T-cell (primary cell): Measurements from ENCODE around the gene CD164. TPM values are rescaled to one million over a fixed set of nuclear protein-coding genes. Genes with fewer than 3 reads are reported as not detected.

Source experiments
- ATAC-seq, 4 experiments: fragments of 200-7000 bp in 3 of 4; fragments of 150-1000 bp in 1 of 4; cut with Tn5 transposase; replicated peaks in 1 of 4; 1 replicate in 3 of 4; 2 replicates in 1 of 4; pipeline ENCODE4 v1.10.0; 2021; ENCODE audit warnings: moderate library complexity in 3 of 4, mild to moderate bottlenecking in 2 of 4, moderate number of reproducible peaks in 1 of 4
- CTCF ChIA-PET, 2 donors: fragments of 300-600 bp; sonication (Branson Sonifier 250); formaldehyde crosslinking; loops; one replicate each; lab custom pipeline; 2022; ENCODE audit warnings: antibody characterized with exemption in 2 of 2; lab: Charles Lee
- POLR2A ChIA-PET, 2 donors: fragments of 300-600 bp; sonication (Branson Sonifier 250); formaldehyde crosslinking; loops; one replicate each; lab custom pipeline; 2022; ENCODE audit warnings: antibody characterized with exemption in 2 of 2; lab: Charles Lee
- DNase-seq, 35 experiments: peaks; one replicate each; pipeline versions ENCODE4 v3.0.0 to v3.0.0-alpha.2; 2013 to 2023
- H3K27ac ChIP-seq: one replicate; pipeline ENCODE4 v1.5.1; 2013; ENCODE audit warnings: low read length
- H3K27me3 ChIP-seq, 2 experiments: replicated peaks in 1 of 2; 1 replicate in 1 of 2; 2 replicates in 1 of 2; pipeline versions ENCODE4 v1.6.1 to v1.7.0; 2013; ENCODE audit warnings: low read length in 1 of 2, mixed read lengths in 1 of 2; ENCODE audit not compliant: control insufficient read depth in 2 of 2, insufficient read depth in 2 of 2; ENCODE audit errors: extremely low read depth in 1 of 2
- H3K36me3 ChIP-seq, 2 donors: 1 replicate in 1 of 2; 2 replicates in 1 of 2; pipeline versions ENCODE4 v1.6.1 to v1.7.0; 2013; ENCODE audit warnings: low read length in 1 of 2; ENCODE audit not compliant: control insufficient read depth in 2 of 2, insufficient read depth in 1 of 2; ENCODE audit errors: extremely low read depth in 1 of 2
- H3K4me1 ChIP-seq, 2 experiments: 1 replicate in 1 of 2; 2 replicates in 1 of 2; pipeline versions ENCODE4 v1.6.1 to v1.7.0; 2013; ENCODE audit warnings: low read length in 2 of 2, mixed read lengths in 1 of 2; ENCODE audit not compliant: insufficient read depth in 2 of 2, control insufficient read depth in 1 of 2; ENCODE audit errors: extremely low read depth in 1 of 2
- H3K4me3 ChIP-seq, 2 donors: 1 replicate in 1 of 2; 2 replicates in 1 of 2; pipeline versions ENCODE4 v1.5.1 to v1.7.0; 2013; ENCODE audit warnings: mild to moderate bottlenecking in 2 of 2, low read length in 1 of 2, moderate library complexity in 1 of 2; ENCODE audit not compliant: control insufficient read depth in 1 of 2; ENCODE audit errors: extremely low read depth in 1 of 2
- H3K9me3 ChIP-seq: 2 replicates; pipeline ENCODE4 v1.7.0; 2013
- H3K27ac Mint-ChIP-seq, 2 donors: one replicate each; pipeline ENCODE4 v1.8.0; 2020 to 2021; ENCODE audit warnings: mild to moderate bottlenecking in 2 of 2, mixed read lengths in 2 of 2
- H3K27me3 Mint-ChIP-seq, 2 donors: one replicate each; pipeline ENCODE4 v1.8.0; 2021 to 2022; ENCODE audit warnings: mixed read lengths in 2 of 2
- H3K36me3 Mint-ChIP-seq: one replicate; pipeline ENCODE4 v1.8.0; 2021; ENCODE audit warnings: mixed read lengths
- H3K4me1 Mint-ChIP-seq, 3 donors: one replicate each; pipeline ENCODE4 v1.8.0; 2020 to 2022; ENCODE audit warnings: mixed read lengths in 3 of 3, mild to moderate bottlenecking in 1 of 3
- H3K4me3 Mint-ChIP-seq, 3 donors: one replicate each; pipeline ENCODE4 v1.8.0; 2020 to 2022; ENCODE audit warnings: mild to moderate bottlenecking in 3 of 3, mixed read lengths in 3 of 3, moderate library complexity in 3 of 3
- H3K9me3 Mint-ChIP-seq, 3 donors: one replicate each; pipeline ENCODE4 v1.8.0; 2020 to 2022; ENCODE audit warnings: mixed read lengths in 3 of 3
- WGBS: methylation state at CpG from one replicate; pipeline ENCODE4 v1.1.5; 2013; ENCODE audit warnings: missing lambda C conversion rate; ENCODE audit not compliant: insufficient coverage; 5-methylcytosine and 5-hydroxymethylcytosine counted together
- total RNA-seq, 35 experiments: library from RNA in 6 of 35; stranded (reverse) in 6 of 35; fragments of 120-200 nt in 1 of 35; gene quantifications; one replicate each; pipeline versions ENCODE4 v1.2.1 to v1.2.4 and lab custom pipeline; 2013 to 2026

The CD164 gene
- total RNA-seq, 5 donors from 2014 or later (not counting 1 experiment from before 2014, with no cell fraction given) = 194 to 212 (median 201) TPM

DNA sequence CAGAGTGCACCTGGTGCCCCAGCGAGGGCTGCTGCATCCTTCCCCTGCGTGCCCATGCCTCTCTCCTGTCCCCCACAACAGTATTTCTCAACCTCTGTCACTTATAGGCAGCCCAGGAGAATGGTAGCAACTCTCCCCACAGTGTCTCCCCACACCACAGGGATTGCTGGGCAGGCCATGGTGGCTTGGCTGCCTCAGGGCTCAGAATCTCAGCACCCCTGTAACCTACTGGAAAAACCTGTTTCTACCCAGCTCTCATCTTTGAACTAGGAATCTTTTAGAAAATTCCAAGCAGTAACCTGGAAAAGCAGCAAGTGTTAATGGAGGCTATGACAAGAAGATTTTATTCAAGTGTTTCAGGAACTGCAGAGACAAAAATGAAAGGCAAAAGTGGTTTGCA, 38.0 kb downstream of the CD164 start:
- ATAC-seq (no peak), DNase-seq (no peak)
- H3K27ac Mint-ChIP-seq = no peak overlapping the region
- POLR2A ChIA-PET = no interaction called here
- WGBS = 100% methylated on average over 2 of the region's 2 CpGs
- H3K4me3 ChIP-seq = no peak overlapping the region
- H3K4me3 Mint-ChIP-seq = no peak overlapping the region
- CTCF ChIA-PET = interaction anchor here in 1 of 2 donors (0.6 kb wide), 1 partner anchor 130 kb away, joined by 3 read pairs; no protein-coding TSS in a partner anchor
- H3K9me3 ChIP-seq = no peaks in the 10 kb centered on the region
- no peaks in the 10 kb centered on the region for H3K36me3 ChIP-seq
- H3K27me3 Mint-ChIP-seq = no peaks in the 10 kb centered on the region
- peaks cover 10% of the 10 kb centered on the region for H3K36me3 Mint-ChIP-seq
- peaks cover 0 to 1% (median 0%) of the 10 kb centered on the region in 3 donors for H3K4me1 Mint-ChIP-seq
- H3K27ac ChIP-seq = no peak overlapping the region
- H3K4me1 ChIP-seq = no peaks in the 10 kb centered on the region
- H3K27me3 ChIP-seq = no peaks in the 10 kb centered on the region
- no peaks in the 10 kb centered on the region for H3K9me3 Mint-ChIP-seq

DNA sequence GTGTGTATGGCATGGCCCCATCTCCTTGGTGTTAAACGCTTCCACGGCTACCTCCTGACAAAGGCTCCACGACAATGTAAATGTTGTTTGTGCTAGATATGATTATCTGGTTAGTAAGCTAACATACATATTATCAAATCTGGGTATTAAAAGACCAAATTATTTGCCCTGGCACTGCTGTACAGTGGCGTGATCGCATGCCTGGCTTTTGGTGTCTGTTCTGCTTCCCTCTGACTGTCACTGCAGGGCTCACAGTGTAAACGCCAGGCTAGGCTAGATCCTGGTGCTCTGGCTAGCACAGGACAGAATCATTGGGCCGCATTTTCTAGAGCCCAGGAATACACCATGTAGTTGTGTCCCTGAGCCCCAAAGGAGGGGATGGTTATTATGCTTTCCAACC, 38.7 kb downstream of the CD164 start:
- H3K4me1 ChIP-seq = no peaks in the 10 kb centered on the region
- Mint-ChIP-seq H3K9me3 (no peaks in the 10 kb centered on the region), H3K27me3 (no peaks in the 10 kb centered on the region), H3K36me3 (peaks cover 11% of the 10 kb centered on the region), H3K4me1 (peaks cover 0 to 1% (median 0%) of the 10 kb centered on the region in 3 donors), H3K27ac (no peak overlapping the region), H3K4me3 (no peak overlapping the region)
- CTCF ChIA-PET = no interaction called here
- H3K27ac ChIP-seq = no peak overlapping the region
- no peaks in the 10 kb centered on the region for H3K27me3 ChIP-seq
- ATAC-seq (no peak), DNase-seq (no peak)
- whole genome bisulfite sequencing = 98% methylated on average over 4 of the region's 7 CpGs
- no peaks in the 10 kb centered on the region for H3K9me3 ChIP-seq
- H3K4me3 ChIP-seq = no peak overlapping the region
- H3K36me3 ChIP-seq = no peaks in the 10 kb centered on the region
- POLR2A ChIA-PET = no interaction called here

DNA sequence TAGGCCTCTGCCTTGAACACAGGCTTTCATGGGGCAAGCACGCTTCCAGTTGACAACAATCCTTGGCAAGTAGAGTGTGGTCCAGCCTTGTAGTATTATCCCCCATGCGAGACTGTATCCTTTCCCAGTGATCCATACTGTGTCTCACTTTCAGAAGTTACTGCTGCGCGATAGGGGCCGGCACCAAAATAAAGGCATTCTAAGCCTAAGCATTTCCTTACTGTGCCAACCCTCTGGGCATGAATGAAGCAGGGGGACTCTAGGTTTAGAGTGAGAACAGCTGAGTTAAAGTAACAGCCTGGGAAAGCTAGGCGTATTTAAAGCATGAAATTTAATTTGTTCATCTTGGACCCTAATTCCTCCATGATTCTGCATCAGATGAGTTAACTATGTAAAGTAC, 39.4 kb downstream of the CD164 start:
- WGBS = 88% methylated on average over 1 of the region's 6 CpGs
- ATAC-seq (no peak), DNase-seq (no peak)
- H3K4me3 ChIP-seq = no peak overlapping the region
- no peaks in the 10 kb centered on the region for H3K4me1 ChIP-seq
- no peak overlapping the region for H3K27ac ChIP-seq
- H3K9me3 ChIP-seq = no peaks in the 10 kb centered on the region
- ChIA-PET POLR2A (no interaction called here), CTCF (no interaction called here)
- H3K27ac Mint-ChIP-seq = no peak overlapping the region
- H3K36me3 ChIP-seq = no peaks in the 10 kb centered on the region
- peaks cover 0 to 1% (median 0%) of the 10 kb centered on the region in 3 donors for H3K4me1 Mint-ChIP-seq
- no peaks in the 10 kb centered on the region for H3K27me3 ChIP-seq
- H3K9me3 Mint-ChIP-seq = no peaks in the 10 kb centered on the region
- peaks cover 14% of the 10 kb centered on the region for H3K36me3 Mint-ChIP-seq
- no peak overlapping the region for H3K4me3 Mint-ChIP-seq
- no peaks in the 10 kb centered on the region for H3K27me3 Mint-ChIP-seq

DNA sequence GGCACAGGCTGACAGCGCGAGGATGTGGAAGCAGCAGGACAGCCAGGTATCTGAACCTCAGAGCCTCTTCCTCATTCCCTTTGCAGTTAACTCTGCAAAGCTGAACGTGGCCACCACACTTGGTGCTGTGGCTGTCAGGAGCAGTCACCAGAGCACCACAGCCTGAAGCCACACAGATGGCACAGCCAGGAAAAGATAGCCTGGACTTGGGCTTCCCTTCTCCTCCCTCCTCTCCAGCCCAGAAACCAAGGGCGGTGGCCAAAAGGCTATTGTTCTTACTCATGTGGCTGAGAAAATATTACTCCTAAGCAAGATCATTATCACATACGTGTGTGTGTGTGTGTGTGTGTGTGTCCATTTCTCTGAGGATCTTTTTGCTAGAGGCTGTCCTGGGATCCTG, 39.8 kb downstream of the CD164 start:
- no peaks in the 10 kb centered on the region for H3K9me3 Mint-ChIP-seq
- 93% methylated on average over 2 of the region's 5 CpGs for WGBS
- no peaks in the 10 kb centered on the region for H3K4me1 ChIP-seq
- no peaks in the 10 kb centered on the region for H3K27me3 Mint-ChIP-seq
- H3K36me3 Mint-ChIP-seq = peaks cover 14% of the 10 kb centered on the region
- CTCF ChIA-PET = no interaction called here
- ATAC-seq = no peak
- no peaks in the 10 kb centered on the region for H3K27me3 ChIP-seq
- no peak overlapping the region for H3K27ac ChIP-seq
- H3K4me3 Mint-ChIP-seq = no peak overlapping the region
- H3K4me1 Mint-ChIP-seq = peaks cover 0 to 1% (median 0%) of the 10 kb centered on the region in 3 donors
- DNase-seq = no peak
- POLR2A ChIA-PET = no interaction called here
- H3K9me3 ChIP-seq = no peaks in the 10 kb centered on the region
- H3K27ac Mint-ChIP-seq = no peak overlapping the region
- H3K36me3 ChIP-seq = no peaks in the 10 kb centered on the region
- no peak overlapping the region for H3K4me3 ChIP-seq

DNA sequence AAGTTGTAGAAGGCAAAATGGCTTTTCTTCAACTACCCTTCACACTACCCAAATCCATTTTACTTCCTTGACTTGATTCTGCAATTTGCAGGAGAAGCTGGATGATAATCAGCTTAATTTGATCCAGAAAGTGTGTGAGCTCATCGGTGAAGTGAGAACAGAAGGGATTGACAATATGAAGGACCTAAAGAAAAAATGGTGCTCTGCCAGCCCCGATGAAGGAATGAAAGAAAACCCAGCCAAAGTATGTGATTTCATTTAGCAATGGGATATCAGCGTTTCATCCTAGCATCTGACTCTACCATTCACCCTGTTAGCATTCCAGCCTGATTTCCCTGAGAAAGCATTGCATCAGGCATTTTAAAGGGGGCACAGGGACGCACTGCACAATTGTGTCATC, 41.5 kb downstream of the CD164 start:
- no peak overlapping the region for H3K4me3 ChIP-seq
- no peaks in the 10 kb centered on the region for H3K27me3 Mint-ChIP-seq
- no peaks in the 10 kb centered on the region for H3K9me3 ChIP-seq
- H3K4me1 ChIP-seq = no peaks in the 10 kb centered on the region
- WGBS = 89% methylated on average over 3 of the region's 4 CpGs
- H3K27ac ChIP-seq = no peak overlapping the region
- H3K4me1 Mint-ChIP-seq = peaks cover 0 to 1% (median 0%) of the 10 kb centered on the region in 3 donors
- no peaks in the 10 kb centered on the region for H3K27me3 ChIP-seq
- ChIA-PET CTCF (no interaction called here), POLR2A (no interaction called here)
- DNase-seq (no peak), ATAC-seq (no peak)
- no peak overlapping the region for H3K4me3 Mint-ChIP-seq
- no peaks in the 10 kb centered on the region for H3K9me3 Mint-ChIP-seq
- H3K36me3 ChIP-seq = no peaks in the 10 kb centered on the region
- no peak overlapping the region for H3K27ac Mint-ChIP-seq
- peaks cover 18% of the 10 kb centered on the region for H3K36me3 Mint-ChIP-seq

DNA sequence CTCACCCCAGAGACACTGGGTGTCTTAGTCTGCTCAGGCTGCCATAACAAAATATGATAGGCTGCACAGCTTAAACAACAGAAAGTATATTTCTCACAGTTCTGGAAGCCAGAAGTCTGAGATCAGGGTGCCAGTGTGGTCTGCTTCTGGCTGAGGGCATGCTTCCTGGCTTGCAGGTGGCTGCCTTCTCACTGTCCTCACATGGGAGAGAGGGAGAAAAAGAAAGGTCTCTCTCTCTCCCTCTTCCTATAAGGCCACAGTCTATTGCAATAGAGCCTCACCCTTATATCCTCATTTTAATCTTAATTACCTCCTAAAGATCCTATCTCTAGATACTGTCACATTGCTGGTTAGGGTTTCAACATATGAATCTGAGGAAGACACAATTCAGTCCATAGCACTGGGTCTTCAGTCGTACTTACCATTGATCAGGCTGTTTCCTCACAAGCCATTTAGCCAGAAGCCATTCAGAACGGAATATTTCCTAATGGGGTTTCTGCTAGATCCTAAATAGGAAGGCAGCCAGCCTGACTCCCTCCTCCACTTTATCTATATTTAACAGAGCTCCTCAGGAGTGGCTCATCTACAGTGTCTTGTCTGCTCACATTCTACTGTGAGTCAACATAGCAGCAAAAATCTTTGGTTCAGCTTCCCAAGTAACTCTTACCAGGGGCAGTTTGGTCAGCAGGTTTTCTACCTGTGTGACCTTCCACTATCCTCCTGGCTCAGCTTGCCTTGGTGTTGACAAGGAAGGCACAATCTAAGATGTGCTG, 42.2 kb downstream of the CD164 start:
- Histone ChIP-seq H3K36me3 (no peaks in the 10 kb centered on the region), H3K4me3 (no peak overlapping the region), H3K9me3 (no peaks in the 10 kb centered on the region), H3K4me1 (no peaks in the 10 kb centered on the region), H3K27ac (no peak overlapping the region), H3K27me3 (no peaks in the 10 kb centered on the region)
- ATAC-seq = no peak
- H3K4me1 Mint-ChIP-seq = peaks cover 0 to 1% (median 0%) of the 10 kb centered on the region in 3 donors
- no peak for DNase-seq
- H3K9me3 Mint-ChIP-seq = no peaks in the 10 kb centered on the region
- no peak overlapping the region for H3K27ac Mint-ChIP-seq
- no peak overlapping the region for H3K4me3 Mint-ChIP-seq
- peaks cover 18% of the 10 kb centered on the region for H3K36me3 Mint-ChIP-seq
- ChIA-PET POLR2A (no interaction called here), CTCF (no interaction called here)
- WGBS = 100% methylated on average over 1 of the region's 2 CpGs
- H3K27me3 Mint-ChIP-seq = no peaks in the 10 kb centered on the region
